GM08714 (cell line): ENCODE data around the gene TAOK3.
"Not testable (repeated sequence)": the region's sequence is repeated elsewhere in the genome, so short reads cannot be mapped to it uniquely, and the experiment has no call there.

ENCODE experiments used
- H3K4me3 ChIP-seq: fragments of 200-500 bp; sonication (Bioruptor generic); 2 replicates; pipeline ENCODE4 v1.5.1; 2014; ENCODE audit warnings: mild to moderate bottlenecking, low read length, inconsistent platforms
- ZNF274 ChIP-seq: IDR thresholded peaks from 2 replicates; pipeline ENCODE4 v1.6.1; 2012; ENCODE audit warnings: mild to moderate bottlenecking, low read depth, low read length

The TAOK3 gene

GRCh38 chr12:118271770-118272417, 100.8 kb downstream of the TAOK3 start:
- H3K4me3 ChIP-seq: no peak overlapping the region
- TF ChIP-seq ZNF274: no peak

DNA sequence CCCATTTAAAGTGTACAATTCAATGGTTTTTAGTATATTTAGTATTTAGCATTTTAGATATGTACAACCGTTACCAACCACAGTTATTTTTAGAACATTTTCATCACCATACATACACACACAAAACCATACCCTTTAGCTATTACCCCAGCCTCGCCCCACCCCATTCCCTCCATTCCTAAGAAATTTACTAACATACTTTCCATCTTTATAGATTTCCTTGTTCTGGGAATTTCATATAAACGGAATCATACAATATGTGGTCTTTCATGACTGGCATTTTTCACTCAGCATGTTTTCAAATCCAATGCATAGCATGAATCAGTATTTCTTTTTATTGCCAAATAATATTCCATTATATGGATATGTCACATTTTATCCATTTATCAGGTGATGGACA, 101.5 kb downstream of the TAOK3 start:
- TF ChIP-seq ZNF274: no peak
- no peak overlapping the region for H3K4me3 ChIP-seq

GRCh38 chr12:118269806-118270205, 102.9 kb downstream of the TAOK3 start:
- H3K4me3 ChIP-seq: no peak overlapping the region
- no peak for TF ChIP-seq ZNF274

GRCh38 chr12:118259079-118259478, 113.6 kb downstream of the TAOK3 start:
- no peak overlapping the region for H3K4me3 ChIP-seq
- TF ChIP-seq ZNF274: no peak

- no peak overlapping the region for H3K4me3 ChIP-seq
- no peak for TF ChIP-seq ZNF274
Observed at GRCh38 chr12:118256352-118256751, 116.4 kb downstream of the TAOK3 start.

DNA sequence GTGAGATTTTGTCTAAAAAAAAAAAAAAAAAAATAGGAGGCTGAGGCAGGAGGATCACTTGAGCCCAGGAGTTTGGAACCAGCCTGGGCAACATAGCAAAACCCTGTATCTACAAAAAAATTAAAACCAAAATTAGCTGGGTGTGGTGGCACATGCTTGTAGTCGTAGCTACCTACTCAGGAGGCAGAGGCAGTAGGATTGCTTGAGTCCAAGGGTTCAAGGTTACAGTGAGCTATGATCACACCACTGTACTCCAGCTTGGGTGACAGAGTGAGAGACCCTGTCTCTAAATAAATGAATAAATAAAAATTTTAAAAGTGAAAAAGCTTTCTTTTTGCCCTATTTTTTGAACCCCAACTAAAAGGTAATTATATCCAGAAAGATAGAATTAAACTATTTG, 123.2 kb downstream of the TAOK3 start:
- TF ChIP-seq ZNF274: no peak

DNA sequence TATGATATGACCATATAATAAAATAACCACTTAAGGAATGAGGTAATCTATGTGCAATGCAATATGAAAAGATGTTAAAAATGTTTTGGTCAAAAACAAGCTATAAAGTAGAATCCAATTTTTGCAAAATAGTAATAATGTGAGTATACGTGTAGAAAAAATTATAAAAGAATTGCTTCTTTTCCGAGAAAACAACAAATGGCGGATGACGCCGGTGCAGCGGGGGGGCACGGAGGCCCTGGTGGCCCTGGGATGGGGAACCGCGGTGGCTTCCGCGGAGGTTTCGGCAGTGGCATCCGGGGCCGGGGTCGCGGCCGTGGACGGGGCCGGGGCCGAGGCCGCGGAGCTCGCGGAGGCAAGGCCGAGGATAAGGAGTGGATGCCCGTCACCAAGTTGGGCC, 126.8 kb downstream of the TAOK3 start:
- not testable (repeated sequence) for H3K4me3 ChIP-seq

More for the DNA sequence above, 123.2 kb downstream of the TAOK3 start:
- no peak overlapping the region for H3K4me3 ChIP-seq

DNA sequence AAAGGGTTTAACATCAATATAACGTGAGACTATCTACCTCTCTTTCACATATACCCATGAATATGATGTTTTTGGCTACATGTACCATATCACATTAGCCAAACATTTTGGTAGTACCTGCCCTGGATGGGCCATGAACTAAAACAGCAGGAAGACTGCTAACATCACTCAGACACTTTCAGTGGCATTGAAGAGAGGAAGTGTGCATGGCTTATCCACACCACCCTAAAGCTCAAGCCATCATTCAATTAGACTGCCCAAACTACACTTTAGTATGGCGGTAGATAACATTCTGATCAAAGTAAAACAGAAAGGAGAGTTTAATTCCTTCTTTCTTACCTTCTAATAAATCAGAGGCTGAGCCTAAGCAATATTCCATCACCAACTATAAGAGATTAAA, 133.8 kb downstream of the TAOK3 start:
- no peak overlapping the region for H3K4me3 ChIP-seq
- no peak for TF ChIP-seq ZNF274

- TF ChIP-seq ZNF274: no peak
- no peak overlapping the region for H3K4me3 ChIP-seq
Observed at GRCh38 chr12:118237908-118238307, 134.8 kb downstream of the TAOK3 start.

DNA sequence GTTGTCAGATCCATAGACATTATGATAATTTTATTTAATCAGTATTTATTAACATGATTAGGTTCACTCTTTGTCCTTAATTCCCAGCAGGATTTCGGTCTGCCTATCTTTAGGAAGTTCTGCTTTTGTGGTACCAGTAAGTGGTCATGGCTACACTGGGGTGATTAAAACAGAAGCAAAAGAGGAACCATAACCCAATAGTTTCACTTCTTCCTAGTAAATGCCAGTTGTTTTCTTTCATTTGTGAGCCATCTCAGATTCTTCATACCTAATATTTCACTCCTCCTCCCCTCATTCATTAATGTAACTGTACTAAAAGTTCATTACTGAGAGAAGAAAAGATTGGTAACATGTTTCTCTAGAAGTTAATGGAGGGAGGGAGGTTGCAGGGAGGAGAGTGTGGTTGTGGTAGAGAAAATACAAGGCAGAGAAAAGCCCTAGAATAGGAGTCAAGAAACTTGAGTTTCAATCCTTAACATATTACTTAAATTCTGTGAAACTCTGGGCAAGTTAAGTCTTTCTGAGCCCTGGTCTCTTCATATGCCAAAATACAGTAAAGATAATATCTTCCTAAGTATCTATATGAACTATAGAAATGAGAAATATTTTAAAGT, 135.5 kb downstream of the TAOK3 start:
- no peak for TF ChIP-seq ZNF274
- H3K4me3 ChIP-seq: no peak overlapping the region

- TF ChIP-seq ZNF274: no peak
- H3K4me3 ChIP-seq: no peak overlapping the region
Observed at GRCh38 chr12:118220702-118221101, 152.0 kb downstream of the TAOK3 start.

DNA sequence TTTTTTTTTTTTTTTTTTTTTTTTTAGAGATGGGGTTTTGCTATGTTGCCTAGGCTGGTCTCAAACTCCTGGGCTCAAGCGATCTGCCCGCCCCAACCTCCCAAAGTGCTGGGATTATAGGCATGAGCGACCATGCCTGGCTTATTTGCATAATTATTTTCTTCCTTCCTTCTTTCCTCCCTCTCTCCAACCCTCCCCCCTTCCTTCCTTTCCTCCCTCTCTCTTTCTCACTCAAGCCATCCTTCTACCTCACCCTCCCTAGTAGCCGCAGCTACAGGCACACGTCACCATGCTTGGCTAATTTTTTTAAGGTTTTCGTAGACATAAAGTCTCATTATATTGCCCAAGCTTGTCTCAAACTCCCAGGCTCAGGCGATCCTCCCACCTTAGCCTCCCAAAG, 152.9 kb downstream of the TAOK3 start:
- H3K4me3 ChIP-seq: peak overlapping the region; percentile 33; the same call in 1 of the 2 replicates
- TF ChIP-seq ZNF274: no peak

GRCh38 chr12:118219106-118219505, 153.6 kb downstream of the TAOK3 start:
- no peak for TF ChIP-seq ZNF274
- H3K4me3 ChIP-seq: no peak overlapping the region

- no peak for TF ChIP-seq ZNF274
- H3K4me3 ChIP-seq: no peak overlapping the region
Observed at GRCh38 chr12:118213452-118213851, 159.3 kb downstream of the TAOK3 start.

DNA sequence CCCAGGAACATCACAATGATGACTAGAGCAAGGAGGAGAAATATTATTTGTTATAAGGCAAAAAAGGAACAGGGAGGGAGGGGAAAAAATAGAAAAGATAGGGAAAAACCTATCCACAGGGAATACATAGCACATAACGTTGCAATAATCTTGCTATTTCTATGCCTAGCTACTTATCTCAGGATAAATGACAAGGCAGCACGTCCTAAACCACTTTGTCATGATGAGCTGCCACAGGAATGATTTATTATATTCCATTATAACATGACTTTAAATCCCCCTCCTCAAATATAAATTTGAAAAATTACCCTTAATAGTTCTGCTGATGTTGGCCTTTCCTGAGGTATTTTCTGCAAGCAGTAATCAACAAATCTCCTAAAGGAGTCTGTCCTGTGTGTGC, 160.1 kb downstream of the TAOK3 start:
- TF ChIP-seq ZNF274: no peak
- H3K4me3 ChIP-seq: no peak overlapping the region

GRCh38 chr12:118206107-118206412, 166.6 kb downstream of the TAOK3 start:
- TF ChIP-seq ZNF274: no peak

More at GRCh38 chr12:118206107-118206412, 166.6 kb downstream of the TAOK3 start:
- H3K4me3 ChIP-seq: no peak overlapping the region
